ENCODE measurements around the gene MRPL23. TPM values are rescaled to one million over a fixed set of nuclear protein-coding genes. Genes with fewer than 3 reads are reported as not detected.

Gene MRPL23
- total RNA-seq, 4 donors from 2014 or later, result 128 to 231 (median 155) TPM

DNA sequence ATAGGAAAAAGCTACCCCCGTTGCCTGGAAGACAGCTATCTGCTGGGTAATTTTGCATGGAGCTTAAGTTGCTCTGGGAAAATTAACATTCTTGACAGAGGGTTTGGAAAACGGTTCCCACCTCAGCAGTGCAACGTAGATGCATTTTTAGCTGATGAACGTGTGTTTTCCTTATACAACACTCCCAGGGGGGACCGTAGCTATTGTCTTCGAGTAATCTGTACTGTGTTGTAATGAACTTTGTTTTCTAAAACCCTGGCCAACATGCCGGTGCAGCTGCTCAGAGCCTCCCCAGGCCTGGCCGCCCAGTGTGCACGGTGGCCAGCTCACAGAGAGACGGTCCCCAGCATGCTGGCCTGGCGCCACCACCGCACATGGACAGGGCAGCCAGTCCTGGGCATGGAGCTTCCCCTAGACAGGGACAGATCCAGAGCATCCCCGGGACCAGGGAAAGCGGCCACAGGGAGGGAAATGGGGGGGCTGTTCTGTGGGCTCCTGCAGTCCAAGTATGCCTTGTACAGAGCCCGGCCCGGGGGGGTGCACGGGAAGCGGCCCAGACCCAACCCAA, 25.5 kb upstream of the MRPL23 start:
- no peak for DNase-seq
- Histone ChIP-seq H3K27ac (peak overlapping the region in 3 of 4 donors; percentile 51 to 72 (median 55)), H3K36me3 (no peaks in the 10 kb centered on the region), H3K4me3 (no peak overlapping the region), H3K9me3 (no peaks in the 10 kb centered on the region), H3K27me3 (peaks cover 0 to 19% (median 0%) of the 10 kb centered on the region in 4 donors), H3K4me1 (peaks cover 12 to 86% (median 30%) of the 10 kb centered on the region in 3 donors)
- TF ChIP-seq POLR2A (IDR thresholded peaks at IDR 0.05), result no peak
- TF ChIP-seq, protein P1, sequence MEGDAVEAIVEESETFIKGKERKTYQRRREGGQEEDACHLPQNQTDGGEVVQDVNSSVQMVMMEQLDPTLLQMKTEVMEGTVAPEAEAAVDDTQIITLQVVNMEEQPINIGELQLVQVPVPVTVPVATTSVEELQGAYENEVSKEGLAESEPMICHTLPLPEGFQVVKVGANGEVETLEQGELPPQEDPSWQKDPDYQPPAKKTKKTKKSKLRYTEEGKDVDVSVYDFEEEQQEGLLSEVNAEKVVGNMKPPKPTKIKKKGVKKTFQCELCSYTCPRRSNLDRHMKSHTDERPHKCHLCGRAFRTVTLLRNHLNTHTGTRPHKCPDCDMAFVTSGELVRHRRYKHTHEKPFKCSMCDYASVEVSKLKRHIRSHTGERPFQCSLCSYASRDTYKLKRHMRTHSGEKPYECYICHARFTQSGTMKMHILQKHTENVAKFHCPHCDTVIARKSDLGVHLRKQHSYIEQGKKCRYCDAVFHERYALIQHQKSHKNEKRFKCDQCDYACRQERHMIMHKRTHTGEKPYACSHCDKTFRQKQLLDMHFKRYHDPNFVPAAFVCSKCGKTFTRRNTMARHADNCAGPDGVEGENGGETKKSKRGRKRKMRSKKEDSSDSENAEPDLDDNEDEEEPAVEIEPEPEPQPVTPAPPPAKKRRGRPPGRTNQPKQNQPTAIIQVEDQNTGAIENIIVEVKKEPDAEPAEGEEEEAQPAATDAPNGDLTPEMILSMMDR (IDR thresholded peaks at IDR 0.05), result no peak
- 32 to 35% methylated on average over 7 of the region's 18 CpGs for WGBS, 2 donors
- intact Hi-C loops (cut with DNase I), result loop anchor here (10.0 kb wide), 2 partner anchors 77 to 227 kb away; partner anchors contain the start of gene KRTAP5-6

DNA sequence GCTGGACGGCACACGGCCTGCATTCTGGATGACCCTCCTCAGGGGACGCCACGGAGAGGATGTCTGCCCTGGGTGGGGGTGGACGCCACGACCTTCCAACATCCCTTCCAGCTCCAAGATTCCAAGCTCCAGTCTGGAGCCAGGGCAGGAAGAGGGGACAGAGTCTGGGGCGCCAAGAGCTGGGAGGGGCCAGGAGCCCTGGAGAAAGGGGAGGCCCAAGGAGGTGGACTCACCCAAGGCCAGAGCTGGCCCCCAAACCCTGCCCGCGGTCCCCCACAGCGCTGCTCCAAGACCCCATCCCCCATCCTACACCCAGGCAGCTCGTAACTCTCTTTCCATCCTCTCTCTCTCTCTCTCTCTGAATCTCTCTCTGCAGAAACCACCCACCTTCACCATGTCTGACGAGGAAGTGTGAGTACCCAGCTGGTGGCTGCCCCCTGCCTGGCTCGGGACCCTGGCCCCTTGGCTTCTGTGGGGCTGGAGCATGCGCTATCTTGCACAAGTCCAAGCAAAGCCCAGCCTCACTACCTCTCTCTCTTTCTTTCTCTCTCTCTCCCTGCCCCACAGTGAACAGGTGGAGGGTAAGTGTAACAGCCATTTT, 24.6 kb upstream of the MRPL23 start:
- Histone ChIP-seq H3K27me3 (peaks cover 0 to 19% (median 0%) of the 10 kb centered on the region in 4 donors), H3K4me3 (no peak overlapping the region), H3K9me3 (no peaks in the 10 kb centered on the region), H3K4me1 (peaks cover 12 to 88% (median 22%) of the 10 kb centered on the region in 3 donors), H3K27ac (peak overlapping the region in 1 of 4 donors; percentile 51), H3K36me3 (no peaks in the 10 kb centered on the region)
- TF ChIP-seq, protein P1 (IDR thresholded peaks at IDR 0.05), result no peak
- TF ChIP-seq POLR2A (IDR thresholded peaks at IDR 0.05), result no peak
- 67 to 72% methylated on average over 8 to 9 of the region's 14 CpGs for WGBS, 2 donors
- DNase-seq, result no peak
- intact Hi-C loops (cut with DNase I), result loop anchor here (10.0 kb wide), 2 partner anchors 78 to 228 kb away; partner anchors contain the start of gene KRTAP5-6

DNA sequence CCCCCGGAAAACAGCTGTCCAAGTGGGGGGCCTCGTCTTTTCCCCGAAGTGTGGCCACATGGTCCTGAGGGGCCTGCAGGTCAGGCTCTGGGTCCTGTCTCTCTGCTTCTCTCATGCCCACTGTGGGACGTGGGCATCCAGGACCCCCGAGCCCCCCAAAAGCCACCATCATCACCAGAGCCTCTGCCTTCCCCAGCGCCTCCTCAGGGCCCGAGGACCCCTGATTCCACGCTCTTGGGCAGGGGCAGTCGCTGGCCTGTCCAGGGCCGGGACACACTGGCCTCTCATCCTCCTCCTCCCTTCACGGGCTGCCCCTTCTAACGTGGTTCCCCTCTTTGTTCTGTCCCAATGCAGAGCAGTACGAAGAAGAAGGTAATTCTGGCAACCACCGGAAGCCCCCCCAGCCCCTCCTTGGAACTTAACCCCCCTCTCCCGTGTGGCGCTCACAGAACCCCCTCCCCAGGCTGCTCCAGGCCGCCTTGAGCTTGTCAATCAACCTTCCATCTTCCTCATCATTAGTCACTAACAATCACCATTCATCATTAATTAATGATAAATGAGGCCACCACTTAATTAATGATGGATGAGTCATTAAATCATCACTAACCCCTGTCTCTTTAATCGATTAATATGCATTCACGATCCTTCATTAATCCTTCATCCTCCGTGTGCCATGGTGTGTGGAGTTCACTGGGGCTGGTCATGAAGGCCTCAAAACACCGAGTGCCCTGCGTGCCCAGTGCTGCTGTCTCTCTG, 23.8 kb upstream of the MRPL23 start:
- Histone ChIP-seq H3K4me3 (no peak overlapping the region), H3K27ac (peak overlapping the region in 1 of 4 donors; percentile 72)
- TF ChIP-seq, protein P1 (IDR thresholded peaks at IDR 0.05), result no peak
- TF ChIP-seq POLR2A (IDR thresholded peaks at IDR 0.05), result no peak

DNA sequence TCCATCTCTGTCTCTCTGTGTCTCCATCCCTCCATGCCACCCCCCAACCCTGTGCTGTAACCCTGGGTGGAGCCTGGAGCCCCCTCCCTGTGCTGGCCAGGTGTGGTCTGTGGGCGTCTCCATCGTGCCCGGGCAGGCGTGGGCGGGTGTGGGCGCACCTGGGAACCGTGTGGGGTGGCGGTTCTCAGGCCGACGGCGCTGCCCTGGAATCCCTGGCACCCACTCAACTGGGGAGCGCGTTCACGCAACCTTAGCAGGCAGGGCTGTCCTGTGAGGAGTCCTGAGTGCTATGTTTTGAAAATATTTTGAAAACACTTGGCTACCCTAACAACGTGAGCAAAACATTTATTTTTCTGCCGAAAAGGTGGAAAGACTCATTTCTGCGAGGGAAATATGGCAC, 23.0 kb upstream of the MRPL23 start:
- peaks cover 0 to 19% (median 0%) of the 10 kb centered on the region in 4 donors for H3K27me3 ChIP-seq
- intact Hi-C loops (cut with DNase I), result loop anchor here (10.0 kb wide), 2 partner anchors 79 to 229 kb away; partner anchors contain the start of gene KRTAP5-6
- TF ChIP-seq POLR2A (IDR thresholded peaks at IDR 0.05), result no peak
- TF ChIP-seq, protein P1 (IDR thresholded peaks at IDR 0.05), result no peak
- H3K9me3 ChIP-seq, result no peaks in the 10 kb centered on the region
- no peaks in the 10 kb centered on the region for H3K36me3 ChIP-seq
- peaks cover 12 to 83% (median 20%) of the 10 kb centered on the region in 3 donors for H3K4me1 ChIP-seq
- no peak overlapping the region for H3K4me3 ChIP-seq
- no peak for DNase-seq
- WGBS, 2 donors, result 39 to 57% methylated on average over 3 to 8 of the region's 17 CpGs
- peak overlapping the region in 2 of 4 donors; percentile 44 to 72 for H3K27ac ChIP-seq

More for the DNA sequence above, 23.8 kb upstream of the MRPL23 start:
- Histone ChIP-seq H3K4me1 (peaks cover 12 to 88% (median 23%) of the 10 kb centered on the region in 3 donors), H3K36me3 (no peaks in the 10 kb centered on the region), H3K9me3 (no peaks in the 10 kb centered on the region), H3K27me3 (peaks cover 0 to 19% (median 0%) of the 10 kb centered on the region in 4 donors)
- no peak for DNase-seq
- intact Hi-C loops (cut with DNase I), result loop anchor here (10.0 kb wide), 2 partner anchors 79 to 229 kb away; partner anchors contain the start of gene KRTAP5-6
- 71 to 77% methylated on average over 11 to 15 of the region's 22 CpGs for WGBS, 2 donors
